Cardiac muscle cell (in vitro differentiated cells and primary cell): ENCODE results near the gene NHSL1. TPM values are rescaled to one million over a fixed set of nuclear protein-coding genes. Genes with fewer than 3 reads are reported as not detected.

Source experiments
- DNase-seq, 2 donors: peaks; one replicate each; pipeline versions ENCODE4 v3.0.0 to v3.0.0-alpha.2; 2010 to 2017; ENCODE audit warnings: low read depth in 1 of 2, low spot score in 1 of 2
- H3K27ac ChIP-seq: fragments of 200-600 bp; sonication (generic); 2 replicates; pipeline ENCODE4 v1.5.1; 2016
- H3K27me3 ChIP-seq: fragments of 200-600 bp; sonication (generic); 2 replicates; pipeline ENCODE4 v1.6.0; 2016; ENCODE audit warnings: control low read depth
- H3K36me3 ChIP-seq: fragments of 200-600 bp; sonication (generic); 2 replicates; pipeline ENCODE4 v1.5.1; 2016; ENCODE audit warnings: control low read depth
- H3K4me1 ChIP-seq: fragments of 200-600 bp; sonication (generic); 2 replicates; pipeline ENCODE4 v1.8.1; 2017; ENCODE audit warnings: low read depth, mild to moderate bottlenecking, mixed run types
- H3K4me3 ChIP-seq: fragments of 200-600 bp; sonication (generic); 2 replicates; pipeline ENCODE4 v1.5.1; 2016; ENCODE audit warnings: mild to moderate bottlenecking
- H3K9me3 ChIP-seq: fragments of 200-600 bp; sonication (generic); 2 replicates; pipeline ENCODE4 v1.5.1; 2017; ENCODE audit warnings: low read depth, mild to moderate bottlenecking, control low read depth
- polyA plus RNA-seq: library from polyadenylated mRNA; unstranded; fragments of >200 nt; fragmentation: Nextera tagmentation; extraction: Ambion mirVana; gene quantifications from 2 replicates; pipeline ENCODE4 v1.2.1, GENCODE V29; 2016
- total RNA-seq: library from RNA; depleted of rRNA; stranded (reverse); fragments of >200 nt; gene quantifications from 2 replicates; pipeline ENCODE4 v1.2.3, GENCODE V29; 2016
- TF ChIP-seq, protein P1 (sequence below): IDR thresholded peaks from 2 replicates; pipeline ENCODE4 v1.5.1; 2012; ENCODE audit warnings: low read depth, mild to moderate bottlenecking, low read length

NHSL1 gene
- total and polyA plus RNA-seq, 2 experiments from 2014 or later: 6.0 to 11.3 TPM

GRCh38 chr6:138489846-138490245 is 9.4 kb downstream of the NHSL1 start:
- TF ChIP-seq, protein P1, sequence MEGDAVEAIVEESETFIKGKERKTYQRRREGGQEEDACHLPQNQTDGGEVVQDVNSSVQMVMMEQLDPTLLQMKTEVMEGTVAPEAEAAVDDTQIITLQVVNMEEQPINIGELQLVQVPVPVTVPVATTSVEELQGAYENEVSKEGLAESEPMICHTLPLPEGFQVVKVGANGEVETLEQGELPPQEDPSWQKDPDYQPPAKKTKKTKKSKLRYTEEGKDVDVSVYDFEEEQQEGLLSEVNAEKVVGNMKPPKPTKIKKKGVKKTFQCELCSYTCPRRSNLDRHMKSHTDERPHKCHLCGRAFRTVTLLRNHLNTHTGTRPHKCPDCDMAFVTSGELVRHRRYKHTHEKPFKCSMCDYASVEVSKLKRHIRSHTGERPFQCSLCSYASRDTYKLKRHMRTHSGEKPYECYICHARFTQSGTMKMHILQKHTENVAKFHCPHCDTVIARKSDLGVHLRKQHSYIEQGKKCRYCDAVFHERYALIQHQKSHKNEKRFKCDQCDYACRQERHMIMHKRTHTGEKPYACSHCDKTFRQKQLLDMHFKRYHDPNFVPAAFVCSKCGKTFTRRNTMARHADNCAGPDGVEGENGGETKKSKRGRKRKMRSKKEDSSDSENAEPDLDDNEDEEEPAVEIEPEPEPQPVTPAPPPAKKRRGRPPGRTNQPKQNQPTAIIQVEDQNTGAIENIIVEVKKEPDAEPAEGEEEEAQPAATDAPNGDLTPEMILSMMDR: no peak
- Histone ChIP-seq H3K4me1 (peaks cover 6% of the 10 kb centered on the region), H3K27ac (no peak overlapping the region), H3K36me3 (no peaks in the 10 kb centered on the region), H3K27me3 (no peaks in the 10 kb centered on the region), H3K9me3 (no peaks in the 10 kb centered on the region), H3K4me3 (no peak overlapping the region)
- DNase-seq: no peak

GRCh38 chr6:138487102-138487604 is 12.1 kb downstream of the NHSL1 start:
- Histone ChIP-seq H3K27me3 (no peaks in the 10 kb centered on the region), H3K27ac (no peak overlapping the region), H3K36me3 (no peaks in the 10 kb centered on the region), H3K4me3 (no peak overlapping the region), H3K9me3 (no peaks in the 10 kb centered on the region), H3K4me1 (no peaks in the 10 kb centered on the region)
- peak in 1 of 2 donors; percentile 76 for DNase-seq
- TF ChIP-seq, protein P1: no peak

DNA sequence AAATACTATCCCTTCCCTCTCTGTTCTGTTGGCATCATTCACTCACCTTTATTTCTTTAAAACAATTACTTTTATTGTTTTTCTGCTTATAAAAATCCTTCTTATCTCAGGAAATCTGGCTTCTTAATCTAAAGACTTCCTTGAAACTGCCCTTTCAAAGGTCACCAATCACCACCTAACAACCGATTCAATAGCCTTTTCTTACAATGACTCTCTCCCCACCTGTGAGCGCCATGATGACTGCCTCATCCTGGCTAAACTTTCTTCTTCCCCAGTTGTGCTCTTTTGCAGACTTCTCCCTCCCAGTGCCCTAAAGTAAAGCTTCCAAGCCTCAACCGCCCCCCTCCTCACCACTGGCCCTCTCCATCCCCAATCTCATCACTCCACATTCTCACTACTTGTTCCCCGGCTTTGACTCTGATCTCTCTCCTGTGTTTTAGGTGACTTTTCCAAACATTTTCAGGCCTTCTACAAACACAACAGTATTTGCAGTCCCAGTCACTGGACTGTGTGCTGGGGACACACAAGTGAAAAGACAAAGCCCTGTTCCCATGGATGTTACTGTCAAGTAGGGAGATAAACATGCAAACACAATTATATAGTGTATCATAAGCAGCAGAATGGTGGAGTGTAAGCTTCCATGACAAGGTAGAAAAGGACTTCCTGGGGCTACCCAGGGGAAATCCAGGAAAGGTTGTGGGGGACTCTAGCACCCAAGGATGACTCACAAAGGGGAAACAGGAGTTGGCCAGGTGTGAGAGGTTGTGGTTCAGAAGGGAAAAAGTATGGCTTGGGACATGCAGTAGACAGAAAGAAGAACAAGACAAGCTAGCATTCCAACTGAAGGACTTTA is 12.8 kb downstream of the NHSL1 start:
- no peak overlapping the region for H3K27ac ChIP-seq
- no peak overlapping the region for H3K4me3 ChIP-seq
- no peaks in the 10 kb centered on the region for H3K36me3 ChIP-seq
- no peak for DNase-seq
- TF ChIP-seq, protein P1: no peak
- no peaks in the 10 kb centered on the region for H3K9me3 ChIP-seq
- H3K27me3 ChIP-seq: no peaks in the 10 kb centered on the region
- no peaks in the 10 kb centered on the region for H3K4me1 ChIP-seq

GRCh38 chr6:138485586-138486248 is 13.6 kb downstream of the NHSL1 start:
- Histone ChIP-seq H3K9me3 (no peaks in the 10 kb centered on the region), H3K27me3 (no peaks in the 10 kb centered on the region), H3K4me3 (no peak overlapping the region), H3K4me1 (no peaks in the 10 kb centered on the region), H3K36me3 (no peaks in the 10 kb centered on the region), H3K27ac (no peak overlapping the region)
- TF ChIP-seq, protein P1: no peak
- peak in 1 of 2 donors; percentile 4 for DNase-seq

DNA sequence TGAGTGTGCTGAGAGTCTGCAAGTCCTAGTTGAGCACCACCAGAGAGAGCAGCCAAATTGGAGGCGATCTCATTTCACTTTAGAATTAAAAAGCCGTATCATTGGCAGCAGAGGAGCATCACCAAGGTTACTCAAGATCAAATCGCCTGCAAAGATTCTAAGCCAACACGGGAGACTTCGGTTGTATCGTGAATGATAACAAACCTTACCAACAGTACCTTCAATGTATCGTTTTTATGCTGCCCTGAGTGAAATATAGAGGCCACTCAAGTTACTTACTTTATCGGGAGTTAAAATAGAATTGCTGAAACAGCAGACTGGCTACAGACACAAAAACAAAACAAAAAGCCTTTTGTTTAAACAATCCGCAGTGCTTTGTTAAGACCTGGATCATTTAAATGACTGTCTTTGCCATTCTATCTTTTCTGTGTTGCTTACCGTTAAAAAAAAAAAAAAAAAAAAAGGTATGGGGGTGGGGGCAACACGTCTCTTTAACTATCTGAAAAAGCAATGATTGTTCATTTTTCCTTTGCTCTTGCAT is 14.2 kb downstream of the NHSL1 start:
- H3K36me3 ChIP-seq: no peaks in the 10 kb centered on the region
- H3K4me1 ChIP-seq: no peaks in the 10 kb centered on the region
- no peaks in the 10 kb centered on the region for H3K27me3 ChIP-seq
- no peak overlapping the region for H3K4me3 ChIP-seq
- H3K27ac ChIP-seq: no peak overlapping the region
- no peaks in the 10 kb centered on the region for H3K9me3 ChIP-seq
- DNase-seq: peak in 1 of 2 donors; percentile 36
- TF ChIP-seq, protein P1: no peak
